Endothelial cell of umbilical vein (primary cell): Measurements from ENCODE around the gene DPH6. TPM values are rescaled to one million over a fixed set of nuclear protein-coding genes. Genes with fewer than 3 reads are reported as not detected.

ENCODE experiments used
- BruUV-seq: library from RNA; stranded (reverse); fragments of 400-500 nt; replicated peaks from 2 replicates; lab custom pipeline; 2021; lab: Mats Ljungman, UMichigan
- CTCF ChIA-PET: fragments of 300-600, 350-600 bp; sonication (Branson Sonifier 250); formaldehyde crosslinking; loops from one replicate; lab custom pipeline; 2021; ENCODE audit warnings: antibody characterized with exemption, inconsistent platforms; lab: Charles Lee
- POLR2A ChIA-PET: fragments of 300-600, 350-600 bp; sonication (Branson Sonifier 250); formaldehyde crosslinking; loops from one replicate; lab custom pipeline; 2021; ENCODE audit warnings: antibody characterized with exemption, inconsistent platforms; lab: Charles Lee
- DNase-seq: peaks from one replicate; pipeline ENCODE4 v3.0.0-alpha.2; 2011; ENCODE audit warnings: low read depth, low spot score
- FAIRE-seq: peaks from 2 replicates; lab custom pipeline; 2011; peaks lifted over from hg19 to GRCh38; lab: Jason Lieb, UNC
- H2AFZ ChIP-seq: 2 replicates; pipeline ENCODE4 v1.6.0; 2012; ENCODE audit warnings: low read depth, low read length, control low read depth, inconsistent platforms
- H3K27ac ChIP-seq: 2 replicates; pipeline ENCODE4 v1.5.1; 2011; ENCODE audit warnings: low read depth, mild to moderate bottlenecking, control low read depth, low read length, moderate library complexity; ENCODE audit not compliant: insufficient read depth
- H3K27me3 ChIP-seq, 2 experiments: 2 replicates each; pipeline versions ENCODE4 v1.6.0 to v1.6.1; 2011; ENCODE audit warnings: low read length in 2 of 2, mixed read lengths in 1 of 2; ENCODE audit not compliant: control insufficient read depth in 2 of 2, insufficient read depth in 2 of 2
- H3K36me3 ChIP-seq, 2 experiments: 2 replicates in 1 of 2; 3 replicates in 1 of 2; pipeline ENCODE4 v1.5.1; 2011; ENCODE audit warnings: low read length in 2 of 2, mild to moderate bottlenecking in 1 of 2, moderate library complexity in 1 of 2; ENCODE audit not compliant: control insufficient read depth in 2 of 2, insufficient read depth in 2 of 2; ENCODE audit errors: extremely low read depth in 1 of 2
- H3K4me1 ChIP-seq: 3 replicates; pipeline ENCODE4 v1.5.1; 2011; ENCODE audit warnings: mild to moderate bottlenecking, low read length; ENCODE audit not compliant: control insufficient read depth, insufficient read depth; ENCODE audit errors: extremely low read depth
- H3K4me2 ChIP-seq: 2 replicates; pipeline ENCODE4 v1.6.1; 2011; ENCODE audit warnings: low read length, control low read depth, mixed read lengths; ENCODE audit not compliant: insufficient read depth
- H3K4me3 ChIP-seq, 3 experiments: fragments of 200-600 bp in 1 of 3; sonication (generic), shearing (Covaris generic) in 1 of 3; replicated peaks in 1 of 3; 2 replicates each; pipeline ENCODE4 v1.5.1; 2011 to 2016; ENCODE audit warnings: control low read depth in 3 of 3, low read length in 3 of 3, mild to moderate bottlenecking in 2 of 3, inconsistent platforms in 1 of 3, low read depth in 1 of 3, moderate library complexity in 1 of 3; ENCODE audit not compliant: insufficient read depth in 1 of 3
- H3K79me2 ChIP-seq: 2 replicates; pipeline ENCODE4 v1.6.0; 2012; ENCODE audit warnings: low read length, inconsistent platforms; ENCODE audit not compliant: control insufficient read depth, insufficient read depth
- H3K9ac ChIP-seq: replicated peaks from 2 replicates; pipeline ENCODE3; 2011; ENCODE audit warnings: low read length, control low read depth; ENCODE audit not compliant: insufficient read depth; ENCODE audit errors: extremely low read depth
- H3K9me1 ChIP-seq: replicated peaks from 3 replicates; pipeline ENCODE4 v1.6.0; 2011; ENCODE audit warnings: mild to moderate bottlenecking, low read length; ENCODE audit not compliant: control insufficient read depth, insufficient read depth; ENCODE audit errors: extremely low read depth
- H3K9me3 ChIP-seq: replicated peaks from 2 replicates; pipeline ENCODE4 v1.5.1; 2012; ENCODE audit warnings: low read length, inconsistent platforms; ENCODE audit not compliant: control insufficient read depth, insufficient read depth
- H4K20me1 ChIP-seq: replicated peaks from 2 replicates; pipeline ENCODE3; 2011; ENCODE audit warnings: mild to moderate bottlenecking, low read length; ENCODE audit not compliant: control insufficient read depth, insufficient read depth; ENCODE audit errors: extremely low read depth
- EZH2 ChIP-seq: IDR thresholded peaks from 2 replicates; pipeline ENCODE4 v1.6.1; 2012; ENCODE audit warnings: borderline replicate concordance, low read depth, mild to moderate bottlenecking, moderate library complexity, low read length, inconsistent platforms; ENCODE audit not compliant: severe bottlenecking
- FOS ChIP-seq: IDR thresholded peaks from 2 replicates; pipeline ENCODE4 v1.6.1; 2011; ENCODE audit warnings: mild to moderate bottlenecking, low read length, moderate library complexity, borderline replicate concordance; ENCODE audit not compliant: insufficient read depth
- GATA2 ChIP-seq: IDR thresholded peaks from 2 replicates; pipeline ENCODE4 v1.7.0; 2011; ENCODE audit warnings: low read depth, mild to moderate bottlenecking, moderate library complexity, mixed read lengths, low read length; ENCODE audit not compliant: insufficient read length, insufficient read depth
- JUN ChIP-seq: IDR thresholded peaks from 2 replicates; pipeline ENCODE4 v1.6.1; 2011; ENCODE audit warnings: borderline replicate concordance, low read depth; ENCODE audit not compliant: insufficient read length, insufficient read depth
- MYC ChIP-seq: IDR thresholded peaks from one replicate; pipeline ENCODE4 v1.6.1; 2011; ENCODE audit warnings: mild to moderate bottlenecking, low read depth, low read length
- POLR2A ChIP-seq: IDR thresholded peaks from 2 replicates; pipeline ENCODE4 v1.6.1; 2012; ENCODE audit warnings: low read depth, mild to moderate bottlenecking, control low read depth, low read length
- POLR2AphosphoS5 ChIP-seq: IDR thresholded peaks from 2 replicates; pipeline ENCODE4 v1.6.1; 2012; ENCODE audit warnings: low read depth, mild to moderate bottlenecking, control low read depth, low read length, moderate library complexity; ENCODE audit not compliant: insufficient read depth
- dilution Hi-C: fragments of 300-500 bp; cut with MboI; formaldehyde crosslinking; loops from one replicate; pipeline ENCODE4 v1.15.0; 2019; ENCODE audit warnings: low sequenced_read_pairs; ENCODE audit not compliant: extremely low pct_ligation_motif_present
- intact Hi-C: fragments of 100-400 bp; cut with micrococcal nuclease; formaldehyde crosslinking; loops from one replicate; pipeline ENCODE4 v1.10.0; 2022
- polyA plus RNA-seq, 4 experiments: library from polyadenylated mRNA; depleted of rRNA in 3 of 4; stranded (reverse) in 3 of 4; unstranded in 1 of 4; fragments of >200 nt; gene quantifications; 2 replicates each; pipeline versions ENCODE4 v1.2.1 to v1.2.3, GENCODE V29; 2011 to 2012; ENCODE audit warnings: missing spikeins in 1 of 4
- total RNA-seq: library from RNA; stranded (reverse); gene quantifications from 2 replicates; pipeline ENCODE4 v1.2.3, GENCODE V29; 2021
- TF ChIP-seq, protein P1 (sequence below): IDR thresholded peaks from 2 replicates; pipeline ENCODE4 v1.6.1; 2011; ENCODE audit not compliant: insufficient read depth, insufficient read length
- TF ChIP-seq, protein P2 (sequence below), 2 donors: IDR thresholded peaks; 1 replicate in 1 of 2; 2 replicates in 1 of 2; pipeline ENCODE4 v1.5.1; 2011; ENCODE audit warnings: low read length in 2 of 2, mild to moderate bottlenecking in 2 of 2, moderate library complexity in 2 of 2, control low read depth in 1 of 2, inconsistent platforms in 1 of 2, low read depth in 1 of 2; ENCODE audit not compliant: insufficient read depth in 1 of 2; ENCODE audit errors: extremely low read depth in 1 of 2

Gene DPH6
- total and polyA plus RNA-seq, 2 donors (not counting 3 experiments of a cell fraction or from before 2014, with no cell fraction given) = 4.6 to 10.1 TPM

DNA sequence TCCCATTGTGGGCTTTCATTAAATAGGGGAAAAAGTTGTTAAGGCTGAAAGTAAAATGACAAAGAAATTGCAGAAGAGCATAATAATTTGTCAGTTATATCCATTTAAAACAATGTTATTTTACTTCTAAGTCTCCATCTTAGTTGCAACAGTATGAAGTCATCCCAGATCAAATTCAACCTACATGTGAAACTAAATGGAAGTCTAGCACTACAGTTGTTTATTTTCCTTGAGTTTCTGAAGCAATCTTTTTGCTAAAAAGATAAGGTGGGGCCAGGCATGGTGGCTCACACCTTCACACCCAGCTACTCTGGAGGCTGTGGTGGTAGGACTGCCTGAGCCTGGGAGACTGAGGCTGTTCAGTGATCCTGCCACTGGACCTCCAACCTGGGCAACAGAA lies 80.2 kb downstream of the DPH6 start:
- TF ChIP-seq GATA2 = no peak
- TF ChIP-seq JUN = no peak
- TF ChIP-seq MYC = no peak
- TF ChIP-seq EZH2 = no peak
- TF ChIP-seq FOS = no peak
- TF ChIP-seq, protein P1, sequence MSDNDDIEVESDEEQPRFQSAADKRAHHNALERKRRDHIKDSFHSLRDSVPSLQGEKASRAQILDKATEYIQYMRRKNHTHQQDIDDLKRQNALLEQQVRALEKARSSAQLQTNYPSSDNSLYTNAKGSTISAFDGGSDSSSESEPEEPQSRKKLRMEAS = no peak
- no peak for TF ChIP-seq POLR2A
- TF ChIP-seq, protein P2, sequence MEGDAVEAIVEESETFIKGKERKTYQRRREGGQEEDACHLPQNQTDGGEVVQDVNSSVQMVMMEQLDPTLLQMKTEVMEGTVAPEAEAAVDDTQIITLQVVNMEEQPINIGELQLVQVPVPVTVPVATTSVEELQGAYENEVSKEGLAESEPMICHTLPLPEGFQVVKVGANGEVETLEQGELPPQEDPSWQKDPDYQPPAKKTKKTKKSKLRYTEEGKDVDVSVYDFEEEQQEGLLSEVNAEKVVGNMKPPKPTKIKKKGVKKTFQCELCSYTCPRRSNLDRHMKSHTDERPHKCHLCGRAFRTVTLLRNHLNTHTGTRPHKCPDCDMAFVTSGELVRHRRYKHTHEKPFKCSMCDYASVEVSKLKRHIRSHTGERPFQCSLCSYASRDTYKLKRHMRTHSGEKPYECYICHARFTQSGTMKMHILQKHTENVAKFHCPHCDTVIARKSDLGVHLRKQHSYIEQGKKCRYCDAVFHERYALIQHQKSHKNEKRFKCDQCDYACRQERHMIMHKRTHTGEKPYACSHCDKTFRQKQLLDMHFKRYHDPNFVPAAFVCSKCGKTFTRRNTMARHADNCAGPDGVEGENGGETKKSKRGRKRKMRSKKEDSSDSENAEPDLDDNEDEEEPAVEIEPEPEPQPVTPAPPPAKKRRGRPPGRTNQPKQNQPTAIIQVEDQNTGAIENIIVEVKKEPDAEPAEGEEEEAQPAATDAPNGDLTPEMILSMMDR (IDR thresholded peaks at IDR 0.05; ENCODE audit: extremely low read depth in 1 of 2, insufficient read depth in 1 of 2, low read depth in 1 of 2, low read length in 2 of 2) = no peak
- TF ChIP-seq POLR2AphosphoS5 = no peak
- Histone ChIP-seq H3K4me2 (no peak overlapping the region), H3K27ac (no peak overlapping the region), H3K27me3 (no peaks in the 10 kb centered on the region), H2AFZ (no peak overlapping the region), H3K4me3 (no peak overlapping the region), H3K9ac (no peak overlapping the region), H3K9me3 (no peaks in the 10 kb centered on the region), H3K9me1 (no peaks in the 10 kb centered on the region), H3K79me2 (no peaks in the 10 kb centered on the region), H3K4me1 (no peaks in the 10 kb centered on the region), H3K36me3 (no peaks in the 10 kb centered on the region), H4K20me1 (no peaks in the 10 kb centered on the region)
- DNase-seq (no peak), FAIRE-seq (no peak)
- dilution Hi-C loops = no loop called here
- no TSS peak for BruUV-seq
- intact Hi-C loops = no loop called here
- POLR2A ChIA-PET = no interaction called here
- CTCF ChIA-PET = interaction anchor here (0.7 to 1.4 kb wide), 2 partner anchors 15 to 21 kb away, joined by 3 to 4 read pairs; no protein-coding TSS in a partner anchor
